HCT116 (cell line): ENCODE measurements around the gene OR7G2. TPM values are rescaled to one million over a fixed set of nuclear protein-coding genes. Genes with fewer than 3 reads are reported as not detected.

Experiments used
- ATAC-seq: fragments of 200-7000 bp; cut with Tn5 transposase; 2 replicates; pipeline ENCODE4 v1.9.1; 2020; ENCODE audit warnings: mild to moderate bottlenecking, moderate library complexity
- BruUV-seq: library from RNA; stranded (reverse); fragments of 400-500 nt; replicated peaks from 2 replicates; lab custom pipeline; 2021; lab: Mats Ljungman, UMichigan
- CTCF ChIA-PET: fragments of 300-600 bp; sonication (Branson Sonifier 250); formaldehyde crosslinking; loops from one replicate; lab custom pipeline; 2021; ENCODE audit warnings: antibody characterized with exemption; lab: Charles Lee
- POLR2A ChIA-PET: fragments of 300-600, 350-600 bp; sonication (Branson Sonifier 250); formaldehyde crosslinking; loops from one replicate; lab custom pipeline; 2021; ENCODE audit warnings: antibody characterized with exemption; lab: Charles Lee
- RAD21 ChIA-PET, 2 experiments: fragments of 300-600 bp; sonication (Branson Sonifier 250); formaldehyde crosslinking; loops; one replicate each; lab custom pipeline; 2023; ENCODE audit warnings: low total read pairs in 2 of 2; ENCODE audit not compliant: uncharacterized antibody in 2 of 2, unreplicated experiment in 2 of 2, low non-redundant PET in 1 of 2; lab: Charles Lee
- DNase-seq: peaks from one replicate; pipeline ENCODE4 v3.0.0-alpha.2; 2010; ENCODE audit warnings: low read depth, low spot score
- H2AFZ ChIP-seq: fragments of 200-600 bp; shearing (Covaris generic), sonication (generic); 2 replicates; pipeline ENCODE4 v1.6.1; 2017; ENCODE audit warnings: low read depth, mixed run types, mixed read lengths, antibody characterized with exemption, low read length; ENCODE audit not compliant: poor library complexity, severe bottlenecking
- H3K27ac ChIP-seq: 2 replicates; pipeline ENCODE4 v1.5.1; 2012; ENCODE audit warnings: low read depth, low read length
- H3K27me3 ChIP-seq: fragments of 200-600 bp; sonication (generic); 2 replicates; pipeline ENCODE4 v1.6.1; 2016; ENCODE audit warnings: mixed run types, low read length, mixed read lengths; ENCODE audit not compliant: insufficient read depth
- H3K36me3 ChIP-seq, 2 experiments: fragments of 200-500 bp in 1 of 2; fragments of 200-600 bp in 1 of 2; sonication (Bioruptor generic) in 1 of 2; sonication (generic) in 1 of 2; 2 replicates each; pipeline versions ENCODE4 v1.5.1 to v1.6.1; 2014 to 2016; ENCODE audit warnings: low read length in 2 of 2, inconsistent platforms in 1 of 2, mixed read lengths in 1 of 2, mixed run types in 1 of 2; ENCODE audit not compliant: insufficient read depth in 2 of 2, control insufficient read depth in 1 of 2
- H3K4me1 ChIP-seq, 2 experiments: fragments of 200-600 bp in 1 of 2; sonication (generic) in 1 of 2; 2 replicates each; pipeline versions ENCODE4 v1.5.1 to v1.6.1; 2012 to 2017; ENCODE audit warnings: low read length in 2 of 2, inconsistent platforms in 1 of 2, mild to moderate bottlenecking in 1 of 2, mixed read lengths in 1 of 2, mixed run types in 1 of 2, moderate library complexity in 1 of 2; ENCODE audit not compliant: insufficient read depth in 2 of 2, control insufficient read depth in 1 of 2
- H3K4me2 ChIP-seq: fragments of 200-600 bp; sonication (generic); 2 replicates; pipeline ENCODE4 v1.6.1; 2017; ENCODE audit warnings: mixed run types, low read length, mixed read lengths
- H3K4me3 ChIP-seq, 2 experiments: fragments of 200-600 bp in 1 of 2; sonication (generic) in 1 of 2; replicated peaks in 1 of 2; 2 replicates each; pipeline ENCODE4 v1.5.1; 2011 to 2016; ENCODE audit warnings: low read length in 2 of 2, control low read depth in 1 of 2, low read depth in 1 of 2, mild to moderate bottlenecking in 1 of 2, mixed read lengths in 1 of 2, mixed run types in 1 of 2
- H3K79me2 ChIP-seq: fragments of 200-600 bp; sonication (generic); 2 replicates; pipeline ENCODE4 v1.6.1; 2017; ENCODE audit warnings: mild to moderate bottlenecking, mixed run types, low read length, moderate library complexity, mixed read lengths; ENCODE audit not compliant: insufficient read depth
- H3K9ac ChIP-seq: fragments of 200-600 bp; sonication (generic); 2 replicates; pipeline ENCODE4 v1.6.1; 2016; ENCODE audit warnings: low read length, mixed read lengths
- H3K9me2 ChIP-seq: fragments of 200-600 bp; sonication (generic), shearing (Covaris generic); 2 replicates; pipeline ENCODE4 v1.6.1; 2017; ENCODE audit warnings: mixed run types, mild to moderate bottlenecking, moderate library complexity; ENCODE audit not compliant: insufficient read depth
- H3K9me3 ChIP-seq, 2 experiments: fragments of 200-500 bp in 1 of 2; fragments of 200-600 bp in 1 of 2; sonication (Bioruptor generic) in 1 of 2; sonication (generic) in 1 of 2; 2 replicates each; pipeline ENCODE4 v1.6.1; 2014 to 2017; ENCODE audit warnings: low read length in 2 of 2, mixed read lengths in 2 of 2, inconsistent platforms in 1 of 2, low read depth in 1 of 2, mild to moderate bottlenecking in 1 of 2, mixed run types in 1 of 2, moderate library complexity in 1 of 2; ENCODE audit not compliant: control insufficient read depth in 1 of 2, insufficient read depth in 1 of 2
- H4K20me1 ChIP-seq: fragments of 200-600 bp; sonication (generic), shearing (Covaris generic); 2 replicates; pipeline ENCODE4 v1.6.1; 2017; ENCODE audit warnings: mixed run types, mild to moderate bottlenecking, moderate library complexity; ENCODE audit not compliant: insufficient read depth
- ATF3 ChIP-seq: IDR thresholded peaks from 2 replicates; pipeline ENCODE4 v1.6.1; 2012
- CBX3 ChIP-seq: IDR thresholded peaks from 2 replicates; pipeline ENCODE4 v1.6.1; 2012; ENCODE audit warnings: low read depth
- CEBPB ChIP-seq: IDR thresholded peaks from 2 replicates; pipeline ENCODE4 v1.6.1; 2012; ENCODE audit warnings: low read depth
- EGR1 ChIP-seq: IDR thresholded peaks from 2 replicates; pipeline ENCODE4 v1.6.1; 2012; ENCODE audit warnings: low read depth
- ELF1 ChIP-seq: IDR thresholded peaks from 2 replicates; pipeline ENCODE4 v1.6.1; 2012; ENCODE audit warnings: low read depth, borderline replicate concordance
- EZH2 ChIP-seq: fragments of 200-600 bp; sonication (generic); IDR thresholded peaks from 2 replicates; pipeline ENCODE4 v1.6.1; 2017; ENCODE audit warnings: antibody characterized with exemption, mixed run types
- EZH2phosphoT487 ChIP-seq: fragments of 200-600 bp; IDR thresholded peaks from 2 replicates; pipeline ENCODE4 v1.6.1; 2018; ENCODE audit warnings: antibody characterized with exemption, borderline replicate concordance
- FOSL1 ChIP-seq: IDR thresholded peaks from 2 replicates; pipeline ENCODE4 v1.6.1; 2012; ENCODE audit warnings: low read depth
- POLR2AphosphoS5 ChIP-seq: IDR thresholded peaks from 2 replicates; pipeline ENCODE4 v1.6.1; 2011; ENCODE audit warnings: mild to moderate bottlenecking, low read depth, low read length, moderate library complexity
- SIN3A ChIP-seq: IDR thresholded peaks from 2 replicates; pipeline ENCODE4 v1.6.1; 2012; ENCODE audit warnings: low read depth
- SP1 ChIP-seq: IDR thresholded peaks from 2 replicates; pipeline ENCODE4 v1.6.1; 2012; ENCODE audit warnings: low read depth
- TCF7L2 ChIP-seq: IDR thresholded peaks from 2 replicates; pipeline ENCODE4 v1.7.0; 2011; ENCODE audit warnings: borderline replicate concordance, inconsistent platforms; ENCODE audit not compliant: insufficient read depth, insufficient read length; ENCODE audit errors: extremely low read depth
- YY1 ChIP-seq: IDR thresholded peaks from 2 replicates; pipeline ENCODE4 v1.6.1; 2011; ENCODE audit warnings: low read length, low read depth, moderate library complexity, mild to moderate bottlenecking; ENCODE audit not compliant: insufficient replicate concordance; ENCODE audit errors: extremely low read depth
- ZBTB33 ChIP-seq: IDR thresholded peaks from 2 replicates; pipeline ENCODE4 v1.6.1; 2011; ENCODE audit warnings: mild to moderate bottlenecking, low read length, moderate library complexity; ENCODE audit not compliant: insufficient replicate concordance; ENCODE audit errors: extremely low read depth
- ZNF274 ChIP-seq: fragments of 200-500 bp; sonication (Bioruptor generic); IDR thresholded peaks from 2 replicates; pipeline ENCODE4 v1.6.1; 2014; ENCODE audit warnings: mild to moderate bottlenecking, low read depth, low read length, inconsistent platforms
- intact Hi-C: fragments of 100-400 bp; cut with micrococcal nuclease; formaldehyde crosslinking; loops from 2 replicates; pipeline ENCODE4 v1.10.0; 2022
- total RNA-seq: library from RNA; stranded (reverse); gene quantifications from one replicate; pipeline ENCODE4 v1.2.1, GENCODE V29; 2021; ENCODE audit not compliant: unreplicated experiment

The OR7G2 gene
- total RNA-seq, 1 experiment from 2014 or later: not detected

- ATAC-seq (no peak), DNase-seq (no peak)
- Histone ChIP-seq H3K79me2 (peaks cover 98% of the 10 kb centered on the region), H3K4me2 (no peak overlapping the region), H3K9ac (no peak overlapping the region), H3K9me3 (peaks cover 24 to 40% of the 10 kb centered on the region in 2 experiments), H3K27me3 (no peaks in the 10 kb centered on the region), H3K9me2 (no peaks in the 10 kb centered on the region), H3K36me3 (peaks cover 0 to 43% of the 10 kb centered on the region in 2 experiments; a peak in 1 of 4 replicates), H3K4me1 (peaks cover 4 to 10% of the 10 kb centered on the region in 2 experiments; a peak in 2 of 4 replicates), H2AFZ (no peak overlapping the region), H3K27ac (no peak overlapping the region), H4K20me1 (no peaks in the 10 kb centered on the region), H3K4me3 (no peak overlapping the region)
- intact Hi-C loops: loop anchor here (5.0 to 10.0 kb wide), 3 partner anchors 167 to 477 kb away; partner anchors contain the start of genes ZNF266 and ZNF561
- no TSS peak for BruUV-seq
- POLR2A ChIA-PET: no interaction called here
- RAD21 ChIA-PET: no interaction called here
- CTCF ChIA-PET: no interaction called here
- TF ChIP-seq EZH2phosphoT487 (no peak), CBX3 (peak; percentile 87)
Measured at GRCh38 chr19:9144920-9145319, 37.6 kb upstream of the OR7G2 start.

- BruUV-seq: no TSS peak
- Histone ChIP-seq H3K27me3 (no peaks in the 10 kb centered on the region), H3K27ac (peak within 1 kb of the TSS; percentile 54), H3K9me2 (no peaks in the 10 kb centered on the region), H3K9me3 (peaks cover 10 to 24% of the 10 kb centered on the region in 2 experiments), H3K4me2 (peak within 1 kb of the TSS; percentile 95), H3K9ac (peak within 1 kb of the TSS; percentile 99), H3K79me2 (peaks cover 52% of the 10 kb centered on the region), H3K36me3 (peaks cover 0 to 18% of the 10 kb centered on the region in 2 experiments; a peak in 1 of 4 replicates), H3K4me1 (peaks cover 4 to 9% of the 10 kb centered on the region in 2 experiments; a peak in 2 of 4 replicates), H4K20me1 (no peaks in the 10 kb centered on the region), H2AFZ (peak within 1 kb of the TSS; percentile 97), H3K4me3 (peak within 1 kb of the TSS; percentile 90 to 99)
- intact Hi-C loops: loop anchor here (5.0 to 10.0 kb wide), 3 partner anchors 172 to 482 kb away; partner anchors contain the start of genes ZNF266 and ZNF561
- ChIA-PET RAD21 (no interaction called here), CTCF (no interaction called here), POLR2A (no interaction called here)
- DNase-seq: peak; percentile 84
- ATAC-seq: peak; percentile 88
- TF ChIP-seq EGR1: peak; percentile 58
- peak; percentile 92 for TF ChIP-seq POLR2AphosphoS5
- TF ChIP-seq YY1: peak; percentile 94
- TF ChIP-seq CEBPB: no peak
- TF ChIP-seq EZH2phosphoT487: no peak
- TF ChIP-seq ELF1: peak; percentile 100
- TF ChIP-seq ZNF274: no peak
- TF ChIP-seq EZH2: no peak
- peak; percentile 51; the same call in 1 of the 2 replicates for TF ChIP-seq SP1
- TF ChIP-seq ATF3: no peak
- peak; percentile 11 for TF ChIP-seq TCF7L2
- no peak for TF ChIP-seq FOSL1
- peak; percentile 98 for TF ChIP-seq ZBTB33
- peak; percentile 92 for TF ChIP-seq SIN3A
Measured at GRCh38 chr19:9140159-9140874, 33.0 kb upstream of the OR7G2 start, which contains the start of gene ZNF317. Gene ZNF317 (plus strand): TSS chr19:9140397. CDS start chr19:9156017, 15,620 bp downstream.
